HEK293T (cell line): ENCODE results near the gene DNAJC17.

Experiments used
- CTCF ChIA-PET: fragments of 350-600 bp; formaldehyde crosslinking; extraction: SDS; loops from one replicate; lab custom pipeline; 2021; ENCODE audit warnings: antibody characterized with exemption, inconsistent platforms; lab: Yijun Ruan, JAX
- POLR2A ChIA-PET: fragments of 350-600 bp; formaldehyde crosslinking; extraction: SDS; loops from one replicate; lab custom pipeline; 2020; ENCODE audit warnings: antibody characterized with exemption, inconsistent platforms; lab: Yijun Ruan, JAX
- DNase-seq: peaks from one replicate; pipeline ENCODE4 v3.0.0; 2012; ENCODE audit warnings: mixed read lengths; ENCODE audit errors: extremely low spot score
- ARNT ChIP-seq: fragments of 450-650 bp; IDR thresholded peaks from 2 replicates; pipeline ENCODE4 v1.6.1; 2017; ENCODE audit warnings: mild to moderate bottlenecking
- BHLHE40 ChIP-seq: fragments of 450-650 bp; IDR thresholded peaks from 2 replicates; pipeline ENCODE4 v1.6.1; 2016; ENCODE audit warnings: mild to moderate bottlenecking, moderate library complexity, borderline replicate concordance
- CTBP1 ChIP-seq: fragments of 450-650 bp; IDR thresholded peaks from 2 replicates; pipeline ENCODE4 v1.6.1; 2016; ENCODE audit warnings: borderline replicate concordance
- ELF4 ChIP-seq: fragments of 450-650 bp; IDR thresholded peaks from 2 replicates; pipeline ENCODE4 v1.6.1; 2017; ENCODE audit warnings: antibody characterized with exemption
- FOXA1 ChIP-seq: fragments of 450-650 bp; IDR thresholded peaks from 2 replicates; pipeline ENCODE4 v1.6.1; 2016; ENCODE audit warnings: mild to moderate bottlenecking
- FOXK2 ChIP-seq: fragments of 450-650 bp; IDR thresholded peaks from 2 replicates; pipeline ENCODE4 v1.6.1; 2016; ENCODE audit warnings: mild to moderate bottlenecking
- FOXM1 ChIP-seq: fragments of 450-650 bp; IDR thresholded peaks from 2 replicates; pipeline ENCODE4 v1.6.1; 2017; ENCODE audit warnings: mild to moderate bottlenecking, borderline replicate concordance
- HDGF ChIP-seq: fragments of 450-650 bp; IDR thresholded peaks from 2 replicates; pipeline ENCODE4 v1.6.1; 2017; ENCODE audit warnings: antibody characterized with exemption, borderline replicate concordance
- L3MBTL2 ChIP-seq: fragments of 450-650 bp; conservative IDR thresholded peaks from 2 replicates; pipeline ENCODE4 v1.6.1; 2016; ENCODE audit warnings: mild to moderate bottlenecking
- LEF1 ChIP-seq: fragments of 450-650 bp; IDR thresholded peaks from 2 replicates; pipeline ENCODE4 v1.6.1; 2017; ENCODE audit warnings: mild to moderate bottlenecking, borderline replicate concordance
- NFRKB ChIP-seq: fragments of 450-650 bp; IDR thresholded peaks from 2 replicates; pipeline ENCODE4 v1.6.1; 2016; ENCODE audit warnings: mild to moderate bottlenecking, moderate library complexity
- SP1 ChIP-seq: fragments of 450-650 bp; IDR thresholded peaks from 2 replicates; pipeline ENCODE4 v1.6.1; 2017
- SUZ12 ChIP-seq: fragments of 450-650 bp; IDR thresholded peaks from 2 replicates; pipeline ENCODE4 v1.6.1; 2016; ENCODE audit warnings: mild to moderate bottlenecking
- TARDBP ChIP-seq: fragments of 450-650 bp; IDR thresholded peaks from 2 replicates; pipeline ENCODE4 v1.6.1; 2016
- ZNF384 ChIP-seq: fragments of 450-650 bp; IDR thresholded peaks from 2 replicates; pipeline ENCODE4 v1.6.1; 2016
- TF ChIP-seq, protein P1 (sequence below): fragments of 450-650 bp; IDR thresholded peaks from 2 replicates; pipeline ENCODE4 v1.6.1; 2016

Gene DNAJC17

GRCh38 chr15:40787344-40787841 lies 19.9 kb downstream of the DNAJC17 start:
- POLR2A ChIA-PET: no interaction called here
- TF ChIP-seq FOXK2 (no peak), FOXM1 (no peak), CTBP1 (no peak), NFRKB (no peak), TARDBP (no peak)
- DNase-seq: no peak
- CTCF ChIA-PET: interaction anchor here (0.6 kb wide), 1 partner anchor 281 kb away, joined by 3 read pairs; no protein-coding TSS in a partner anchor

GRCh38 chr15:40785814-40786213 lies 21.5 kb downstream of the DNAJC17 start:
- ChIA-PET CTCF (interaction anchor here (0.6 to 1.8 kb wide), 6 partner anchors 9 to 505 kb away, joined by 3 to 5 read pairs (median 3); partner anchors contain the start of gene GCHFR), POLR2A (no interaction called here)

DNA sequence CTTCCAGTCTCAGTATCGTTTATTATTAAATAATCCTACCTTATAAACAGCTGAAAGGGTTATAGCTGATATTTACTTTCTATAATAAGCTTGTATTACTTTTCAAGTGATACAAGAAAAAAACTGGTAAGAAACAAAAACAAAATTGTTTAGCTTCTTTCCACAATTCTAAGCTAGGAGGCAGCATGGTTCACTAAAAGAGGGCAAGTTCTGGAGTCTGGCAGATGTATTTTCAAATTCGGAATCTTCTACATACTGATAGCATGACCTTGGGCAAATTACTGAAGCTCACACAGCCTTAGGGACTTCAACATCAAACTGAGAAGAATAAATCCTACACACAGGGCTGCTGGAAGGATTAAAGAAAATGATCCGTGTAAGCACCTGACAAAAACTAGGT lies 22.1 kb downstream of the DNAJC17 start:
- POLR2A ChIA-PET: no interaction called here
- CTCF ChIA-PET: interaction anchor here (0.6 to 1.8 kb wide), 5 partner anchors 21 to 506 kb away, joined by 3 to 5 read pairs (median 3); partner anchors contain the start of gene GCHFR
- no peak for DNase-seq
- TF ChIP-seq TARDBP (no peak), ARNT (no peak), SP1 (no peak), FOXA1 (no peak), LEF1 (no peak), NFRKB (no peak), SUZ12 (no peak)

More at GRCh38 chr15:40785814-40786213, 21.5 kb downstream of the DNAJC17 start:
- no peak for DNase-seq
- no peak for TF ChIP-seq FOXA1
- TF ChIP-seq BHLHE40: no peak
- no peak for TF ChIP-seq ARNT
- no peak for TF ChIP-seq ZNF384
- TF ChIP-seq LEF1: no peak

- peak; percentile 44 for DNase-seq
- TF ChIP-seq CTBP1 (no peak), LEF1 (no peak), FOXM1 (no peak), SUZ12 (no peak), L3MBTL2 (no peak), SP1 (no peak), ZNF384 (no peak), ARNT (no peak), FOXA1 (no peak), TARDBP (no peak)
- TF ChIP-seq, protein P1, sequence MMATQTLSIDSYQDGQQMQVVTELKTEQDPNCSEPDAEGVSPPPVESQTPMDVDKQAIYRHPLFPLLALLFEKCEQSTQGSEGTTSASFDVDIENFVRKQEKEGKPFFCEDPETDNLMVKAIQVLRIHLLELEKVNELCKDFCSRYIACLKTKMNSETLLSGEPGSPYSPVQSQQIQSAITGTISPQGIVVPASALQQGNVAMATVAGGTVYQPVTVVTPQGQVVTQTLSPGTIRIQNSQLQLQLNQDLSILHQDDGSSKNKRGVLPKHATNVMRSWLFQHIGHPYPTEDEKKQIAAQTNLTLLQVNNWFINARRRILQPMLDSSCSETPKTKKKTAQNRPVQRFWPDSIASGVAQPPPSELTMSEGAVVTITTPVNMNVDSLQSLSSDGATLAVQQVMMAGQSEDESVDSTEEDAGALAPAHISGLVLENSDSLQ: no peak
- CTCF ChIA-PET: interaction anchor here (0.6 to 2.1 kb wide), 10 partner anchors 13 to 197 kb away, joined by 3 to 10 read pairs (median 4); partner anchors contain the start of gene C15orf62
- POLR2A ChIA-PET: interaction anchor here (0.8 kb wide), 1 partner anchor 25 kb away, joined by 4 read pairs; the partner anchor contains the start of gene DNAJC17
These were observed 24.6 kb downstream of the DNAJC17 start for GRCh38 chr15:40782609-40783227.

DNA sequence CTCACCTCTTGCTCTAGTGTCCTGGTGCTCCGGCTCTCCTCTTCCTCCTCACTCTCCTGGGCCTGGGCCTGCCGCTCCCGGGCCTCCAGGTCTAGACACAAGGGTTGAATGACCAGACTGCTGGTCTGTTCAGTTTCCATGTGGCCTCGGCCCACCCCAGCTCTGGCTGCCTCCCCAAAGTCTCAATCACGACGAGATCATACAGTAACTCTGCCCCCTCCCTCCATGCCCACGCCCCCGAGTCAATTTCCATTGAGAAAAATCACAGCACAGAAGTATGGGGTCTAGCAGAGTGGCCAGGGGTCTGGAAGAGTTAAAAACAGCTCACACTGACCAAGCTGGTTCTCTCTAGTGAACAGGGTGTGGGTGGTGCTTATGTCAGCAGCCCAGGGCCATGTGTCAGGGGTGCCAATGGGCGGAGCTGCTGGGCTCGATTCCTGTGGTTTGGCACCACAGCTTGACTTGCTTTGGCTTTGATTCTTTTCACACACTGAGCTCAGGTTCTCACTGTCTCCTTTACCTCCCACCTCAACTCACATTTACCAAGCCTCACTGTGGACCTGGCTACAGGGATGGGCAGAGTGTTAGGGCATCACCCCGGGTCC lies 30.6 kb downstream of the DNAJC17 start:
- POLR2A ChIA-PET: no interaction called here

DNA sequence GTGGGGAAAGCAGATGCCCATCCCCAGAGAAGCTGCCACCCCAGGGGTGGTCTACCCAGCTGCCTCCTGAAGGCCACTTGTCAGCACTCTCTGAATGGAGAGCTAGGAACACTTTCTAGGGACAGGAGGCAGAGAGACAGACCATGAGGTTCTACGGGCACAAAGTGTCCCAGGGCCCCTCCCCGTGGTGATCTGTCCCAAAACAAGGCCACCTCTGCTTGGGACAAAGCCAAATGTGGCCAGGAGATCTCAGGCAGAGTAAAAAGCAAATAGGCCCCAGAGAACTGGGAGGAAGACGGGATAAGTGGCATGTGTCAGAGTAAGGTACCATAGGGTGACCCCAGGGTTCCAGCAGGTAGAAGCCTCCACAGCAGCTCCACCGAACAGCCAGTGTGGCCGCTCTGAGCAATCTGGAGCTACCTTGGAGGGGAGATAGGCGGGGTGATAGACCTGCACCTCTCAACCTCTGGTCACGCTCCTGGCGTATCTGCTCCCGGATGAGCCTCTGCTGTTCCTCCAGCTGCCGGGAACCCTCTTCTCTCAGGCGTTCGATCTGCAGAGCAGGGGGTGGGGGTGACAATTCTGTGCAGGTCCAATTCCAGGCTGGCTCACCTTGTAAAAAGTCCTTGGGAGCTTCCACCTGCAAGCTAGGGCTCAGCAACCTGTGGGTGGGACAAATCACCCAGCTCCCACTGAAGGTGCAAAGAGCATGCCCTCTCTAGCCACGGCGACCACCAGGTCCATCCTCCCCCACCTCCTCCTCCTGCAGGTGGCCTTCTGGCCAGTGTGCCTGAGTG lies 31.3 kb downstream of the DNAJC17 start:
- CTCF ChIA-PET: interaction anchor here (0.7 kb wide), 2 partner anchors 11 to 116 kb away, joined by 4 read pairs; no protein-coding TSS in a partner anchor
- TF ChIP-seq FOXK2: no peak
- TF ChIP-seq CTBP1: no peak
- TF ChIP-seq ZNF384: no peak
- no peak for TF ChIP-seq BHLHE40
- TF ChIP-seq ELF4: no peak
- TF ChIP-seq TARDBP: no peak
- no peak for TF ChIP-seq NFRKB
- TF ChIP-seq ARNT: no peak
- no peak for TF ChIP-seq LEF1
- no peak for TF ChIP-seq L3MBTL2
- TF ChIP-seq FOXM1: no peak
- TF ChIP-seq FOXA1: no peak
- TF ChIP-seq, protein P1: no peak
- no peak for TF ChIP-seq SUZ12
- TF ChIP-seq SP1: no peak
- TF ChIP-seq HDGF: no peak
- POLR2A ChIA-PET: interaction anchor here (0.8 kb wide), 1 partner anchor 31 kb away, joined by 3 read pairs; the partner anchor contains the start of genes DNAJC17 and ZFYVE19
- DNase-seq: no peak

More for the DNA sequence above, 30.6 kb downstream of the DNAJC17 start:
- TF ChIP-seq TARDBP: no peak
- no peak for TF ChIP-seq BHLHE40
- DNase-seq: no peak
- CTCF ChIA-PET: interaction anchor here (0.6 to 0.7 kb wide), 3 partner anchors 10 to 355 kb away, joined by 4 read pairs; no protein-coding TSS in a partner anchor
